MCF 10A (cell line): ENCODE measurements around the gene RASIP1. TPM values are rescaled to one million over a fixed set of nuclear protein-coding genes. Genes with fewer than 3 reads are reported as not detected.
A peak's percentile ranks its signal among the peaks of the same experiment; 100 is the strongest.
"Not testable (repeated sequence)": the region's sequence is repeated elsewhere in the genome, so short reads cannot be mapped to it uniquely, and the experiment has no call there.

Experiments
- BruUV-seq: library from RNA; stranded (reverse); fragments of 400-500 nt; replicated peaks from 2 replicates; lab custom pipeline; 2021; lab: Mats Ljungman, UMichigan
- CTCF ChIA-PET: fragments of 300-600 bp; sonication (Branson Sonifier 250); formaldehyde crosslinking; extraction: SDS; loops from one replicate; lab custom pipeline; 2021; ENCODE audit warnings: antibody characterized with exemption, inconsistent platforms; lab: Yijun Ruan, JAX
- POLR2A ChIA-PET: fragments of 300-600, 350-650 bp; sonication (Branson Sonifier 250); formaldehyde crosslinking; extraction: SDS; loops from one replicate; lab custom pipeline; 2020; ENCODE audit warnings: antibody characterized with exemption, inconsistent platforms; lab: Yijun Ruan, JAX
- DNase-seq: peaks from one replicate; pipeline ENCODE4 v3.0.0-alpha.2; 2018; ENCODE audit not compliant: unreplicated experiment
- H3K27ac Mint-ChIP-seq: one replicate; pipeline ENCODE4 v1.8.0; 2022; ENCODE audit warnings: mild to moderate bottlenecking, low read depth, mixed read lengths; ENCODE audit not compliant: unreplicated experiment
- H3K27me3 Mint-ChIP-seq: one replicate; pipeline ENCODE4 v1.8.0; 2022; ENCODE audit warnings: mixed read lengths; ENCODE audit not compliant: insufficient read depth, unreplicated experiment
- H3K36me3 Mint-ChIP-seq: one replicate; pipeline ENCODE4 v1.8.0; 2022; ENCODE audit warnings: mild to moderate bottlenecking, moderate library complexity, mixed read lengths; ENCODE audit not compliant: insufficient read depth, unreplicated experiment
- H3K4me1 Mint-ChIP-seq: one replicate; pipeline ENCODE4 v1.8.0; 2022; ENCODE audit warnings: mixed read lengths; ENCODE audit not compliant: insufficient read depth, unreplicated experiment
- H3K4me3 Mint-ChIP-seq: one replicate; pipeline ENCODE4 v1.8.0; 2022; ENCODE audit warnings: mild to moderate bottlenecking, moderate library complexity, mixed read lengths; ENCODE audit not compliant: unreplicated experiment
- H3K9me3 Mint-ChIP-seq: one replicate; pipeline ENCODE4 v1.8.0; 2022; ENCODE audit warnings: mixed read lengths; ENCODE audit not compliant: unreplicated experiment
- CTCF ChIP-seq: fragments of 200-600 bp; IDR thresholded peaks from one replicate; pipeline ENCODE4 v1.8.0; 2022; ENCODE audit warnings: antibody characterized with exemption, mild to moderate bottlenecking; ENCODE audit not compliant: unreplicated experiment
- intact Hi-C: fragments of 100-400 bp; cut with micrococcal nuclease; formaldehyde crosslinking; loops from 2 replicates; pipeline ENCODE4 v1.14.1; 2022
- total RNA-seq: library from RNA; stranded (reverse); gene quantifications from 2 replicates; pipeline ENCODE4 v1.2.3, GENCODE V29; 2022

The RASIP1 gene
- total RNA-seq, 1 experiment from 2014 or later: 1.9 TPM

GRCh38 chr19:48772503-48772953 lies 32.1 kb upstream of the RASIP1 start:
- CTCF ChIA-PET: interaction anchor here (0.6 kb wide), 1 partner anchor 8 kb away, joined by 3 read pairs; no protein-coding TSS in a partner anchor
- no TSS peak for BruUV-seq
- Mint-ChIP-seq H3K27me3 (peaks cover 9% of the 10 kb centered on the region), H3K4me3 (no peak overlapping the region), H3K36me3 (peaks cover 5% of the 10 kb centered on the region), H3K4me1 (peaks cover 11% of the 10 kb centered on the region), H3K27ac (no peak overlapping the region), H3K9me3 (no peaks in the 10 kb centered on the region)
- intact Hi-C loops: no loop called here
- no peak for TF ChIP-seq CTCF
- no peak for DNase-seq
- POLR2A ChIA-PET: no interaction called here

- intact Hi-C loops: no loop called here
- peak overlapping the region; percentile 10 for H3K4me3 Mint-ChIP-seq
- H3K36me3 Mint-ChIP-seq: peaks cover 5% of the 10 kb centered on the region
- peaks cover 11% of the 10 kb centered on the region for H3K4me1 Mint-ChIP-seq
- peaks cover 9% of the 10 kb centered on the region for H3K27me3 Mint-ChIP-seq
- H3K27ac Mint-ChIP-seq: peak overlapping the region; percentile 61
- H3K9me3 Mint-ChIP-seq: no peaks in the 10 kb centered on the region
- POLR2A ChIA-PET: interaction anchor here (0.6 to 1.2 kb wide), 3 partner anchors 113 to 152 kb away, joined by 3 to 5 read pairs (median 3); partner anchors contain the start of genes RPL18 and SPHK2
- no TSS peak for BruUV-seq
- CTCF ChIA-PET: interaction anchor here (0.6 to 2.8 kb wide), 3 partner anchors 17 to 200 kb away, joined by 3 to 14 read pairs (median 5); no protein-coding TSS in a partner anchor
- no peak for TF ChIP-seq CTCF
- DNase-seq: no peak
Measured at GRCh38 chr19:48770734-48771472, 30.5 kb upstream of the RASIP1 start.

DNA sequence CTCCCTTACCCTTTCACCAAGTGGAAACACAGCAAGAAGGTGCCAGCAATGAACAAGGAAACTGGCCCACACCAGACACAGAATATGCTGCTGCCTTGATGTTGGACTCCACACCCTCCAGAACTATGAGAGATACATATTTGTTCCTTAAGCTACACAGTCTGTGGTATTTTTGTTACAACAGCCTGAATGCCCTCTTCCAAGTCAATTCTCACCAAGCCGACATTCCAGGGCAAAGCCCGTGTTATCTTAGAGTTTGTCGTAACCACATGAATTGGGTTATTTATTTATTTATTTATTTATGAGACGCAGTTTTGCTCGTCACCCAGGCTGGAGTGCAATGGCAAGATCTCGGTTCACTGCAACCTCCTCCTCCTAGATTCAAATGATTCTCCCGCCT lies 29.9 kb upstream of the RASIP1 start:
- Mint-ChIP-seq H3K4me3 (peak overlapping the region; percentile 10), H3K9me3 (no peaks in the 10 kb centered on the region), H3K27ac (peak overlapping the region; percentile 61), H3K4me1 (peaks cover 11% of the 10 kb centered on the region), H3K36me3 (peaks cover 5% of the 10 kb centered on the region), H3K27me3 (peaks cover 9% of the 10 kb centered on the region)
- intact Hi-C loops: no loop called here
- TF ChIP-seq CTCF: no peak
- ChIA-PET POLR2A (interaction anchor here (0.6 to 1.2 kb wide), 3 partner anchors 112 to 152 kb away, joined by 3 to 5 read pairs (median 3); partner anchors contain the start of genes RPL18 and SPHK2), CTCF (interaction anchor here (0.6 to 2.8 kb wide), 4 partner anchors 18 to 808 kb away, joined by 3 to 14 read pairs (median 4); no protein-coding TSS in a partner anchor)
- DNase-seq: peak; percentile 72
- BruUV-seq: no TSS peak

GRCh38 chr19:48768994-48769713 lies 28.7 kb upstream of the RASIP1 start:
- Mint-ChIP-seq H3K4me1 (peaks cover 11% of the 10 kb centered on the region), H3K4me3 (no peak overlapping the region), H3K9me3 (no peaks in the 10 kb centered on the region), H3K36me3 (peaks cover under 1% of the 10 kb centered on the region), H3K27me3 (peaks cover 17% of the 10 kb centered on the region), H3K27ac (no peak overlapping the region)
- intact Hi-C loops: no loop called here
- ChIA-PET POLR2A (no interaction called here), CTCF (interaction anchor here (1.1 to 2.8 kb wide), 2 partner anchors 10 to 19 kb away, joined by 3 to 14 read pairs; no protein-coding TSS in a partner anchor)
- TF ChIP-seq CTCF: no peak
- DNase-seq: no peak
- no TSS peak for BruUV-seq

- POLR2A ChIA-PET, H3K36me3 Mint-ChIP-seq, H3K9me3 Mint-ChIP-seq, DNase-seq, intact Hi-C loops, H3K27ac Mint-ChIP-seq, H3K4me3 Mint-ChIP-seq, BruUV-seq: not testable (repeated sequence)
- Mint-ChIP-seq H3K4me1 (peaks cover 11% of the 10 kb centered on the region), H3K27me3 (peaks cover 18% of the 10 kb centered on the region)
- CTCF ChIA-PET: interaction anchor here (0.6 to 1.1 kb wide), 3 partner anchors 9 to 752 kb away, joined by 3 read pairs; no protein-coding TSS in a partner anchor
Measured at GRCh38 chr19:48768171-48768753, 27.9 kb upstream of the RASIP1 start.
